MV-4-11 (cell line): ENCODE measurements around the gene EXOC4.
"Not testable (repeated sequence)": the region's sequence is repeated elsewhere in the genome, so short reads cannot be mapped to it uniquely, and the experiment has no call there.

Experiments used
- DNase-seq: peaks from one replicate; lab custom pipeline; 2025; lab: John Stamatoyannopoulos, UW

Gene EXOC4

DNA sequence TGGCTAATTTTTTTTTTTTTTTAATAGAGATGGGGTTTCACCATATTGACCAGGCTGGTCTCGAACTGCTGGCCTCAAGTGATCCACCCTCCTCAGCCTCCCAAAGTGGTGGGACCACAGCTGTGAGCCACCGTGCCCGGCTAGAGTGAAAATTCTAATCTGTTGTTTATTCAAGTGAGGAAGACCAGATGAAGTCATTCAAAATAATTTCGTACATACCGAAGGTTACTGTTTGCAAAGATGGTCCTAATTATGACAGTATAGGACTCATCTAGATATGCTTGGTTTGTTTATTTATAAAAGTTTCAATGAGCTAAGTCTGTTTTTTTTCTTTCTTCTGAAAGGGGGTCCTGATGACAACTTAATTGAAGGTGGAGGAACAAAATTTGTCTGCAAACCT lies 376.8 kb downstream of the EXOC4 start:
- no peak for DNase-seq

DNA sequence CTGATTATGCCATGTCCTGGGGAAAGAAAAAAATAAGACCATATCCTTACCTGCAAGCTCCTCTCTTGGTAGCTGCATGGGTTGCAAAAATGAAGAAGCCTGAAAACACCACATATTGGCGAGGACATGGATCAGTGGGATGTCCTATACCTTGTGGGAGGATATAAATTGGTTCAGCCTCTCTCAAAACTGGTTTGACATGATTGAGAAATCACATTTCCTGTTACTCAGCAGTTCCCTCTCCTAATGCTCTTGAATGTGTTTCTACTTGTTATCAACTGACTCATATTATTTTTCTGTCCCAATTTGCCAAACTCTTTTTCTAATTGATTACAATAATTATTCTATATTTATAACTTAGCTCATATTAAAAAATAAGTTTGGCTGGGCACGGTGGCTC lies 380.2 kb downstream of the EXOC4 start:
- DNase-seq = peak; percentile 82

DNA sequence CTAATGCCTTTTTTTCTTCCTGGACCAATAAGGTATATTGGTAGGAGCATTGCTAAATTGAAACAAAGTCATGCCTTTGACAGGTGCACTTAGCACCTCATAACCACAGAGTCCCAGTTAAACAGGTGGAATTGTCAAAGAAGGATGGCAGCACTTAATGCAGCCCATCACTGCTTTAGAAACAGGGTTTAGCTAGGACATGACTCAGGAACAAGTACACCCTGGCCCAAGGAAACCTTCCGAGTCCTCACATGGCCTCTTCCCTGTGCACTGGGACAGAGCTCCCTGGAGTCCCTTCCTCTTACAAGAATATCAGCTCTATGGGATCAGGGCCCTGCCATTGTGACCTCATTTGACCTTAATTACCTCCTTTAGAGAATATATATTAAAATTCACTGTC lies 382.7 kb downstream of the EXOC4 start:
- DNase-seq = no peak

DNA sequence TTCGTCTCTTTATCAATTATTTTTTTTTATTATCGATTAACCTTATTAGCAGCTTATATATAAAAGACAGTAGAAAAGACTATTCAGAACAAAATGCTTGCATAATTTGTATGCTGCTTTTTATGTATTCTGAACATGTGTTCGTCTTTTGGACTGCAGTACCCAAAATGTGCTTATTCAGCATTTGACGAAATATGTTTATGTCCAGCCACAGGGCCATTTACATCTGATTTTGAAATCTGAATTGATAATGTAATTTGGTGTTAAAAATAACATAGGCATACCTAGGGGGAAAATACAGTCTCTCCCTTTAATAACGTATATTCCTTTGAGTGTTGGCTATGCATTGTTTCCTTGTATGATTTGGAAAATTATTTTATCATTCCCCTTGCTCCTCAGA lies 386.0 kb downstream of the EXOC4 start:
- DNase-seq = no peak

DNA sequence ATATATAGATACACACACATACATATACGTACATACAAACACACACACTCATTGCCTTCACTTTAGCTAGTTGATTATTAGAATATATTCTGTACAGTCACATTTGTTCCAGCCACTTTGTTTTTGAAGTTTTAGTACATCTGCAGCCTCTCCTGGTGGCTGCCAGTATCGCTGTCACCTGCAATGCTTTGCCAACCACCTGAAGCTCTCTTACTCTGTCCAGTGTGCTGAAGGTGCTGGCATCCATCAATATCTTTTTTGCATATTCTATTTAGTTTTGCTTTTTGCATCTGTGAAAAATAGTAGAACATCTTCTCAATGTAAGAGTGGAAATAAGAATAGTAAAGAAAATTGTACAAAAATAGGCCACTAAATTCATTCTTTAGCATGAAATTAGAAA lies 388.6 kb downstream of the EXOC4 start:
- no peak for DNase-seq

DNA sequence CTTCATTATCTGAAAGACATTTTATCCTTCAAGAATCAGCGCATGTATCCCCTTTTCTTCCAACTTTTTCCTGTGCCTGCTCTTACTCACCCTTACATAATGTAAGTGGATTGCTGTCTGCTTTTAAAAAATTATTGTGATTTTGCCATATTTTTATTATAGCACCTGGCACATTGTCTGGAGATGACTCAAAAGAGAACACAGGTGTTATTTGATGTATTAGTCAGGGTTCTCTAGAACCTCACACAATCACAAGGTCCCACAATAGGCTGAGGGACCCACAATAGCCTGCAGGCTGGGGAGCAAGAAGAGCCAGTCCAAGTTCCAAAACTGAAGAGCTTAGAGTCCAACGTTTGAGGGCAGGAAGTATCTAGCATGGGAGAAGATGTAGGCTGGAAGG lies 390.0 kb downstream of the EXOC4 start:
- DNase-seq = no peak

DNA sequence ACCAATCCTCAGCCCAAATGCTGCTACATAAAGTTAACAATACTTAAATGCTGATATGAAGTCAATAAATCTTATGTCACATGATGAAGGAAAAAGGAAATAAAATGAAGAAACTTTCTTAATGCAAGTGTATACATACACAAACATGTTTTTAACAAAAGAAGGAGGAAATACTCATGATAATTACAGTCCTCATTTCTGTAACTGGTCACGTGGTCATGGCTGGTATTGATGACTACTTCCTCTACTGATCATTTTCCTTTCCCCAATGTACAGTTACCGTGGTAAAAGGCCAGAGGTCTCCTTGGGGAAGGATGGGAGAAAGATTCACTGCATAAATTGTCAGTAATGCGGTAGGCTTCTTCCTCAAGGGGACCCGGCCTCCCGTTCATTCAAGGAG lies 390.8 kb downstream of the EXOC4 start:
- DNase-seq = not testable (repeated sequence)

DNA sequence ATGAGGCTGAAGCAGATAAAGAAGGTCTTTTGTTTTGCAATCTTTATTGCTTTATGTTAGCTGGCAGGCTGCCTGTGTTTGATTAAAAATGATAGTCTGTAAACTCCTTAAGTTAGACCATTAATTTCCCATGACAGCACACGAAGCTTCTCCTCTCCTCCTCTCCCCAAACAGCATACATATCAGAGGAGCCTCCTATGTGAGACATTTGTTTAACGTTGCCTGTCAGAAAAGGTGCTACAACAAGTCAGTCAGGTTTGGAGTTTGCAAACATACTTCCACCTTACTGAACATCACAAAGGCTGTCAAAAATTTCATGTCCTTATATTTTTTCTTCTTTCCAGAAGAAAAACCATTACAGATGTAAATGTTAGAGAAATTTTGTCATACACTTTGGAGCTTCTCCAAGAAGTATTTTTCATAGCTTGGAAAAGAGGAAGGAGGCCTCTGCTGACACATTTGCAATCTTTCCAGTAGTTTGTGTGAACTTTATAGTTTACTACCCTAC lies 393.1 kb downstream of the EXOC4 start:
- peak; percentile 70 for DNase-seq

DNA sequence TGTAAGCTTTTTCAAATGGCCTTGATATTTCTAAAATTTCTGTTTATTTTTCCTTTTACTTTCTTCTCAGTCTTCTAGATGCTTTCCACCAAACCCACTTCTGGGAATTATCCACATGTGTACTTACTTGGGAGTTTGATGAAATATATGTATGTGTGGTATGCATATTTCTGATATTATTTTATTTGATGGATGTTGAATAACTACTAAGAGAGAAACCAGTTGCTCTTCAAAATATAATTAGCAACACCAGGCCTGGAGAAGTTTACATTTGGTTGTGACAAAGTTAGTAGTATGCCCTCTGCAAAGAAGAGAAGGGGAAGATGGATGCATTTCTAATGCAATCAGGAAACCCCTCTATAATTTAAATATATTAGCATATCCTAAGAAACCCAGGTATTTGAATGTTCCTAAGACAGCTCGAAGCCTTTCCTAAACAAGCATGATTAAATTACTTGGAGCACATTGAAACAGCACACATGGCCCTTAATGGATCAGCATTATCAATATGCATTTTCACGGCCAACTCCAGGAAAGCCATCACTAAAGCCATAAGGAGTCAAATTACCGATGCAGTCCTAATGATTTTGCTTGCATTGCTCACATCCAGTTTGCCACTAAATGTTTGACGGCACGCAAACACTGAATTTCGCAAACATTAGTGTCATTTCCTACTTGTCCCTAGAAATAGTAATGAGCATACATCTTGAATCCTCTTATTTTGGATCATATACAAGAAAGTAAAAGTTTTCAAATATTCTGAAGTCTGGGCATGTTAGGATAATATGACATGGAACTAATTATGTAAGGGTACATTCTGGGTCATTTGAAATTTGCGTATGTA lies 393.8 kb downstream of the EXOC4 start:
- peak; percentile 68 for DNase-seq

DNA sequence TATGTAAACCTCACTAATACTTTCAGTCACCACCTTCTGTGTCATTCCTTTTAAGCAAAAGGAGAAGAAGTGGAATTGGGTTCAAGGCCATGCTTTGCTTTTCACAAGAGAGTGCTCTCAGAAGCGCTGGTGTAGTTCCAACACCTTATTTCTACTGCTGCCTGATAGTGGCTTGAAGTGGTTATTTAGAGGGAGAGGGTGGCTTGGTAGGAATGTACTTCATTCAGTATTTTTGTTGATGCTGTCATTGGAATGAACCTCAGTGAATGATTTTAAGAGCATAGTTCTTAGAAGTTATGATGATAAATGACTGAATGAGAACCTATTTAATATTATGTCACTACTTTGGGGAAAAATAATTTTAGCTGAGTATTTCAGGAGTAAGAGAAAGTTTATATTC lies 396.7 kb downstream of the EXOC4 start:
- DNase-seq = no peak

DNA sequence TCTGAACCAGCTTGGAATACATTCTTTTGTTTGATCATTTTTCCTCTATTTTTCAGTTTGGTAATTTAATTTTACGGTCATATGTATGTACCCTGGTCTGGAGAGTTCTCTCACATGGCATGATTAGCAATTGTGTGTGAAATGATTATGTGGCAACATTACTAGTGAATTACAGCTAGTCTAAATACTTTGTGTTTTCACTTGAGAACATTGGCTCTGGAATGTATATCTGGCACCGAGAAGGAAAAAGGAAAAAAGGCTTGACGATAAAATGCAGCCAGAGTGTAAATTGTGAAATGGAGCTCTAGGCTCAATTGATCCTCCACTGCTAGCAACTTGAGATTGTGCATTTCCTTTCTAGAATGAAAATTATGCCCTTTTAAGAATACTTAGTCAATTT lies 397.2 kb downstream of the EXOC4 start:
- no peak for DNase-seq

DNA sequence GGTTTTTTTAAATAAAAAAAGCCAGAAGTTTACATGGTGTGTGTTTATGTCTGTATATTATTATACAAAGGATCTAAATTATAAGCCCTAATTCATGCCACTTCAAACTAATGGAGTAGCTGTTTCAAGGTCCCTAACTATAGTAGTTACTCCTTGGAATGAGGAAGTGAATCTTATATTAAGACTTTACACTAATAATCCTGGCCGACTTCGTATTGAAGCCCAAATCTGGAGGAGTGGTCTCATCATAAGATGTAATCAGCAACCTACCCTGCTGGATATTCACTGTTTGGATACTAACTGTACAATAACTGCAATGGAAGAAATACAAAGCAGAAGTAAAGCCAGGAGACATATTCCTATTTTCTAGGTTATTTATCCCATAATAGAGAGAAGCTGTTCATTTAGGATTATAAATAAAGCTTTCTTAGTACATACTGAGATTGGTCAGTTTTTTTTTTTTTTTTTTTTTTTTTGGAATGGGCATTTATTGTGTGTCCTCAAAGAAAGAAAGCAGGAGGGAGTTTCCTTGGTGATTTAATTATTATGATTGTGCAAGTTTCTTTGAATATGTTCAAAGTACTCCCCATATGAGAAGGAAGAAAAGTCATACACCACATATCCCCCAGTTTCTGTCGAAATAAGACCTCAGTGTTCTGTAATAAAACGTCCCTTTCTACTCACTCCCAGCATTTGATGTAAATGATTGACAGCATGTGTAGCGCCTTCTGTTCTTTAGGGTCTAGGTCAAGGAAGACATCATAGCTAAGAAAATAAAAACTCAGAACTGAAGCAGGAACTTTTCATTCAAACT lies 397.8 kb downstream of the EXOC4 start:
- peak; percentile 87 for DNase-seq

DNA sequence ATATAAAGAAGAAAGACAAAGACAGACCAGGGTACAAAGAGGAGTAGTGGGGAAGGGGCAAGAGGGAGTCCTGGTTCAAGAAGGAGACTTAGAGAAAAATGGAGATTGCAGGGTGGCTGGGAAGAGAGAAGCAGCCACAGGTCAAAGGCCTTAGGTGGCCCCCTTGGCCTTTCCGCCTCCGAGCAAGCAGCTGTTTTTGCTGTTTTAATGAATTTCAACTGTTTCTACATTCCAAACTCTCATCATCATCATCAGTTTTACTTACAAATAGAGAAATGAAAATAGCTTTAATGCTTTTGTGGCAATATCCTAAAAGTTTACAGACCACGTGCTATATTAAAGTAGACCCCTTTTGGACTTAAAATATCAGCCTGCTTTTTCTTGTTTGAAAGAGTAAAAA lies 399.7 kb downstream of the EXOC4 start:
- DNase-seq = peak; percentile 34

DNA sequence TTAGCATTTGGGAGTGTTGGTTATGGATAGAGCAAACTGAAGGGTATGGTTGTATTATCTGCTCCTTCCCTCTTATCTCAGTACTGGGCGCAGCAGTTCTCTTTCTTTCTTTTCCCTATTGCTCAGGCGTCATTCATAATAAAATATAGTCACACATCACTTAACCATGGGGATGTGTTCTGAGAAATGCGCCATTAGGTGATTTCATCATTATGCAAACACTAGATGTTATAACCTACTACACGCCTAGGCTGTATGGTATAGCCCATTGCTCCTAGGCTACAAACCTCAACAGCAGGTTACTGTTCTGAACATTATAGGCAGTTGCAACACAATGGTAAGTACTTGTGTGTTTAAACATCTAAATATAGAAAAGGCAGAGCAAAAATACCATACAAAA lies 401.7 kb downstream of the EXOC4 start:
- peak; percentile 79 for DNase-seq

DNA sequence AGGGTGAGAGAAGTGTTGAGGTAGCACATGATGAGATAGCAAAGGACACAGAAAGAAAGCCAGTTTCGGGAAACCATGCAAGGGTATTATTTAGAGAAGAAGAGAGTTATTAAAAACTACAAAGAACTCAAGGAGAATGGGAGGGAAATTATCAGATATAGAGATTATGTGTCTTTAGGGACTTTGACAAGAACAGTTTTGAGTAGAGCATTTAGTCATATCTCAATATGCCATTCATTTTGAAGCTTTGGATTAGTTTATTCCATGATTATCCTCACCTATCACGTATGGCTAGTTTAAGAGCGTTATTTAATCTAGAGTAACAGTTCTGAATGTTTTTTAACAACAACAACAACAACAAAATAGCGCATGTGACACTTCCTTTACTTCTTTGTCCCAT lies 409.4 kb downstream of the EXOC4 start:
- DNase-seq = no peak

DNA sequence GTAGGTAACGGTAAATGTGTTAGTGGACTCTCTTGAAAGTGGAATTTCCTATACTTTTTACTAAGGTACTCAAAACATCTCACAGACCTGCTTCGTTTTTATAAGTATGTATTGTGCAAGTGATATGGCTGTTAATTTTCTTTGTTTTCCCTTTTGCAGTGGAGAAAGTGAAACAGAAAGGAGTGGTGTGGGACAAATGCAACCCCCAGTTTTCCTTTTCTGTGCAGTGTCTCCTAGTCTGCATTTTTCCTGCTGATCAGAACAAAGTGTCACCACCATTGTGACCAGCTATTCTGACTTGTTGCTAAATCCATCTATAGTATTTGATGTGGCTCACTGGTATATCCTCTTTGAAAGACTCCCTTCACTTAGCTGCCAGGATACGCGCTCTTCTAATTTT lies 410.0 kb downstream of the EXOC4 start:
- DNase-seq = no peak

DNA sequence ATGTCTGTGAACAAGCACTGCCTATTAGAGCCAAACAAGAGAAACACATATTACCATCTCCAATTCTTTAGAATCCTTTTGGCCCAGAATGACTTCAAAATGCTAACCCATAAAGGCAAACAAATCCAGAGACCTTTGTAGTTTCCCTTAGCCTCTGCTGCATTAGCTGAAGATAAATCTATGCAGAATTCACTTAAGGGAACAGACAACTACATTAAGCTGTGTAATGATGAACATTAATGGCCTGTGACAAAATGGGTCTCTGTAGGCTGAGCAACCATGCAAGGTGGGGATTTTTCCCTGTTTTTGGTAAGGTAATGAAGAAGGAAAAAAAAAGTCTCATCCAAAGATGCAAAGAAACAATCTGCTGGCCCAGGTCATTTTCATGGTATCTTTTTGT lies 411.6 kb downstream of the EXOC4 start:
- DNase-seq = no peak

DNA sequence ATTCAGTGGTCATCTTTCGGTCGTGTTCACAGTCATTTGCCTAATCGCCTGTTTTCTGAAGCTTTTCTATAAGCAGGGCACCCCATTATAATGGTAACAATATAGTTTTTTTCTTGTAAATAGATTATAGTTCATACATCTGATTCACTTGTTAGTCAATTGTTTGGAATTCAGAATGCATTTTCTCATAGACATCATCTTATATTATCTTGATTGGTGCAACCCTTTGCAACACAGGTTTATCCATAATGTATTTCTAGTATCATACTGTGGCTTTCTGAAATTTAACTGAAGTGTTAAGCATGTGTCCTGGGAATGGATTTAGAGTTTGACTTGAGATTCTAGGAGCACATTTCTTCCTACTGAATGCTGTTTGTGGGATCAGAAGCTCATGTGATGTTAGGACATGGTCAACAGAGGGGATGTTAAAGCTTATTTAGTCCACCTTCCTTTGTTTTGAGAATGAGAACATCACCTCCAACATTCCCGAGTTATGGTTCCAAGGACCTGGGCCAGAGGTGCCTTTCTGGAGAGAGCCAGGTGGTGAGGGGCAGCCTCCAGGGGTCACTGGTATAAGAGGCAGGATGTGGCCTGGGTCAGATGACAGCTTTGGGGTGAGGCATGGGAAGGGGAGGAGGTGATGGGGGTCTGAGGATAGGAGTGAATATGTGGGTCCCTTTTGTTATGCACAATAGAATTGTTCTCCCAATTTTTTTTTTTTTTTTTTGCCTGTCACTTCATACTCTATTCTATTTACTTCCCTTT lies 415.6 kb downstream of the EXOC4 start:
- DNase-seq = no peak

DNA sequence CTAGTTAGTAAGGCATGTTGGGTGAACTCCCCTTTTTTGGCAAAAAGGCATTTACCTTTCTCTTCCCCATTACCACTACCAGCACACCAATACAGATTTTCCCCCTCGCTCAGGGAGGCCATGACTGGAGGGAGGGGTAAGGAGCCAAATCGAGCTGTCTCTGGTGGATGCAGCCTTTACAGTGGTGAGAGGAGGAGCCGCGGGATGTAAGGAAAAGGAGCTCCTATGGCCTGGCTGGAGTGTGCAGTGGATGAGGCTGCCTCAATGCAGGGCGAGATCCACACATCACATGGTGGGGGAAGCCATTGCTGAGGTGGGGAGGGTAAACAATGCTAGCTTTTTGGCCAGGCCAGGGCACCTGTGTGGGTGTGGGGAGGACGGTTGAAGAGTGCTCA lies 416.2 kb downstream of the EXOC4 start:
- DNase-seq = no peak

DNA sequence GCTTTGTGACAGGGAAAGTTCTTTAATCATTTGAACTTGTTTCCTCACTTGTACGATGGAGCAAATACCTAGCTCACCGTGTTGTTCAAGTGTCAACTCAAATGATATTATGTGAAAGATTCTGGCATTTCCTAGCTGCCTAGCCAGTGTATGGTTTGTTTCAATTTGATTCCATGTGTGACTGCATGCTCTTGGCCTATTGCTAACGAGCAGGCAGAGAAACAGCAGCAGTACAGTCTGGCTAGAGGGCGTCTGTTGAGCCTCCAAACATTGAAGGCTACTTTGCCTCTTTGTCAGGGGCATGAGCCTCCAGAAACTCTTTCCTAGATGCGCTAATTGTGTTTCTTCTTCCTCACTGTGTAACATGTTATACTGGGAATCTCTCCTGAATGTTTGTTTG lies 417.4 kb downstream of the EXOC4 start:
- DNase-seq = no peak

DNA sequence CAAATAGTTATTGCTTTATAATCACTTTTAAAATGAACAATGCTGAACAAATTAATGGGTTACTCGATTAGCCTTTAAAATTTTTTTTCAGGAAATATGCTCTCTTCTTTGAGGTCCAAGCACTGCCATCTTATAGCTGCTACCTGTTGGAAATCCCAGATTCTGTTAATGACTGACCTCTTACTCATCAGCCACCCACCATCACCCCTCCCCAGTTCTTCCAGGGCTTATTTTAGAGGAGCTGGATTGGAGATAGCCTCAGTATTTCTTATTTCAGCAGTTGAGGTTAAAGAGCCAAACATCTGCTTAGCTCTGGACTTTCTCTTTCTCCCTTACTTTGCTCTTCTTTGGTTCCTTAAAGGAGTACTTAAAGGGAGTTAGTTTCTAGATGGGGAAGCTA lies 420.0 kb downstream of the EXOC4 start:
- DNase-seq = peak; percentile 21

DNA sequence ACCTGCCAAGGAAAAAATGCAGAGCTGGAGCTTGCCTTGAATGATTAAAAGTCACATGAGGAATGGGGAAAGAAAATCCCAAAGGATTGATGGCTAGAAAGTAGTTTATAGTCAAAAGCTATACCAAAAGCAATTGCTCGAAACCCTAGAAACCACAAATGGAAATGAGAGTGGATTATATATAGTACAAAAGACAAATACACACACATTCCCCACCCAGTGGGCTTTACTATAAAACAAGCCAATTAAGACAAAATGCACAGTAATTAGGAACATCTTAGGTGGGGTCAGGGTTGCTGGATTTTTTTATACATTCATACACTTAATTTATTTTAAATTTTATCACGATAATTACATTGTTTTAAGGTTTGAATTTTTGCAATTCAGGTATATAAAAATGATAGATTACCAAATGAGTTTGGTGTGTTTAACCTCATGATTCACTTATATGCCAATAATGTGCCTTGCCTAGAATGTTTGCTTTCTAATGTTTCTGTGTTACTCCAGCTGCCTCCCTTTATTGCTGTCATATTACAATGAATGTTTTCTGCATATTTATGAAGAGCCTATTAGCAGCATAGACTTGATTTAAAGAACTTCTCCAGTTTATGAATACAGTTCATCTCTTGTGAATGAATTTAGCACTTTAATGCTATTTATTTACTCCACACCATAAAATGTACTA lies 421.3 kb downstream of the EXOC4 start:
- no peak for DNase-seq
